ENCODE measurements around the gene CAT. TPM values are rescaled to one million over a fixed set of nuclear protein-coding genes. Genes with fewer than 3 reads are reported as not detected.

The CAT gene
- total and polyA plus RNA-seq, 8 donors = 24.9 to 122 (median 74.7) TPM

DNA sequence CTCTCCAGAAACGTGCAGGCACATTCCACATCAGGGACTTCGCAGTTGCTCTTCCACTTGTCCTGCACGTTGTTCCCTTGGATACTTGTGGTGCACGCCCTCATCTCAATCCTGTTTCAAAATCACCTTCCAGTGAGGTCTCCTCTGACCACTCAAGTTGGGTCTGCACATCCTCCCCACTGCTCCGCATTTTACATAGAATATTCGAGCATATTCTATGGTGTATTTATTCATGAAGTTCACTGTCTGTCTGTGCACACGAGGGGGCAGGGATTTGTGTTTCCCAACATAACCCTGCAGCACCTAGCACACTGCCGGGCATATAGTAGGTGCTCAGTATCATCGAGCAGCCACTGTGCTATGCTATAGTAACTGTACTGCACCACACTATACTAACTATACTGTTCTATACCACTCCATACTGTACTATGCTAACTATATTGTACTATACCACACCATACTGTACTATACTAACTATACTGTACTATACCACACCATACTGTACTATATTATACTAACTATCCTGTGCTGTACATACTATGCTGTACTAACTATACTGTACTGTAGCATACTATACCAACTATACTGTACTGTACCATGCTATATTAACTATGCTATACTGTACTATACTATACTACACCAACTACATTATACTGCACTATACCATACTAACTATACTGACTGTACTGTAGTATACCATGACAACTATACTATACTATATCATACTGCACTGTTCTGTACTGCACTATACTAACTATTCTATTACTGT is 44.6 kb downstream of the CAT start:
- H3K27ac ChIP-seq = no peak overlapping the region
- H3K27me3 ChIP-seq = no peaks in the 10 kb centered on the region
- no peak for DNase-seq
- intact Hi-C loops (cut with DNase I; ENCODE audit: low total_unique reads) = loop anchor here (10.0 kb wide), 1 partner anchor 108 kb away; no protein-coding TSS in a partner anchor
- H3K4me3 ChIP-seq = no peak overlapping the region
- no peaks in the 10 kb centered on the region for H3K36me3 ChIP-seq
- TF ChIP-seq, protein P1, sequence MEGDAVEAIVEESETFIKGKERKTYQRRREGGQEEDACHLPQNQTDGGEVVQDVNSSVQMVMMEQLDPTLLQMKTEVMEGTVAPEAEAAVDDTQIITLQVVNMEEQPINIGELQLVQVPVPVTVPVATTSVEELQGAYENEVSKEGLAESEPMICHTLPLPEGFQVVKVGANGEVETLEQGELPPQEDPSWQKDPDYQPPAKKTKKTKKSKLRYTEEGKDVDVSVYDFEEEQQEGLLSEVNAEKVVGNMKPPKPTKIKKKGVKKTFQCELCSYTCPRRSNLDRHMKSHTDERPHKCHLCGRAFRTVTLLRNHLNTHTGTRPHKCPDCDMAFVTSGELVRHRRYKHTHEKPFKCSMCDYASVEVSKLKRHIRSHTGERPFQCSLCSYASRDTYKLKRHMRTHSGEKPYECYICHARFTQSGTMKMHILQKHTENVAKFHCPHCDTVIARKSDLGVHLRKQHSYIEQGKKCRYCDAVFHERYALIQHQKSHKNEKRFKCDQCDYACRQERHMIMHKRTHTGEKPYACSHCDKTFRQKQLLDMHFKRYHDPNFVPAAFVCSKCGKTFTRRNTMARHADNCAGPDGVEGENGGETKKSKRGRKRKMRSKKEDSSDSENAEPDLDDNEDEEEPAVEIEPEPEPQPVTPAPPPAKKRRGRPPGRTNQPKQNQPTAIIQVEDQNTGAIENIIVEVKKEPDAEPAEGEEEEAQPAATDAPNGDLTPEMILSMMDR (IDR thresholded peaks at IDR 0.05) = no peak
- TF ChIP-seq EP300 (IDR thresholded peaks at IDR 0.05) (no peak), POLR2A (IDR thresholded peaks at IDR 0.05) (no peak), POLR2AphosphoS5 (IDR thresholded peaks at IDR 0.05) (no peak)
- H3K9me3 ChIP-seq = no peaks in the 10 kb centered on the region
- no peaks in the 10 kb centered on the region for H3K4me1 ChIP-seq
- 82 to 93% (median 86%) methylated on average over 9 of the region's 9 CpGs for WGBS, 5 donors

DNA sequence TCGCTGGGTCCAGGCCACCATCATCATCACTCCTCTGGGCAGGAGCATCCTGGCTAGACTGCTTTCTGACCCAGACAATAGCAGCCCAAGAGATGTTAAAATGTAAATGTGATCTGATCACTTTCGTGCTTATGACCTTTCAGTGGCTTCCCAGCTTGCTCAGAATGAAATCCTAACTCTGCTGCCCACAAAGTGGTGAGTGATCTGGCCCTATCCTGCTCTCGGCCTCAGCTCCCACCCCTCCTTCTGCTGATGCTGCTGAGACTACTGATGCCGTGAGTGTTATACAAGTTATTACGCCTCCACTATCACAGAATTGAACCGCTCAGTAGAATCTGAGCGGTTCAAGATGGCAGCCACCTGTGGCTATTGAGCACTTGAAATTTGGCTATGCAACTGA is 48.7 kb downstream of the CAT start:
- no peak overlapping the region for H3K4me3 ChIP-seq
- H3K36me3 ChIP-seq = no peaks in the 10 kb centered on the region
- no peak for DNase-seq
- no peaks in the 10 kb centered on the region for H3K27me3 ChIP-seq
- H3K27ac ChIP-seq = no peak overlapping the region
- TF ChIP-seq POLR2A (IDR thresholded peaks at IDR 0.05) = no peak
- TF ChIP-seq, protein P1 (IDR thresholded peaks at IDR 0.05) = no peak
- TF ChIP-seq EP300 (IDR thresholded peaks at IDR 0.05) = no peak
- TF ChIP-seq POLR2AphosphoS5 (IDR thresholded peaks at IDR 0.05) = no peak
- no peaks in the 10 kb centered on the region for H3K9me3 ChIP-seq
- 78 to 90% (median 84%) methylated on average over 7 of the region's 7 CpGs for WGBS, 5 donors
- intact Hi-C loops (cut with DNase I; ENCODE audit: low total_unique reads) = loop anchor here (10.0 kb wide), 1 partner anchor 113 kb away; no protein-coding TSS in a partner anchor
- H3K4me1 ChIP-seq = no peaks in the 10 kb centered on the region

DNA sequence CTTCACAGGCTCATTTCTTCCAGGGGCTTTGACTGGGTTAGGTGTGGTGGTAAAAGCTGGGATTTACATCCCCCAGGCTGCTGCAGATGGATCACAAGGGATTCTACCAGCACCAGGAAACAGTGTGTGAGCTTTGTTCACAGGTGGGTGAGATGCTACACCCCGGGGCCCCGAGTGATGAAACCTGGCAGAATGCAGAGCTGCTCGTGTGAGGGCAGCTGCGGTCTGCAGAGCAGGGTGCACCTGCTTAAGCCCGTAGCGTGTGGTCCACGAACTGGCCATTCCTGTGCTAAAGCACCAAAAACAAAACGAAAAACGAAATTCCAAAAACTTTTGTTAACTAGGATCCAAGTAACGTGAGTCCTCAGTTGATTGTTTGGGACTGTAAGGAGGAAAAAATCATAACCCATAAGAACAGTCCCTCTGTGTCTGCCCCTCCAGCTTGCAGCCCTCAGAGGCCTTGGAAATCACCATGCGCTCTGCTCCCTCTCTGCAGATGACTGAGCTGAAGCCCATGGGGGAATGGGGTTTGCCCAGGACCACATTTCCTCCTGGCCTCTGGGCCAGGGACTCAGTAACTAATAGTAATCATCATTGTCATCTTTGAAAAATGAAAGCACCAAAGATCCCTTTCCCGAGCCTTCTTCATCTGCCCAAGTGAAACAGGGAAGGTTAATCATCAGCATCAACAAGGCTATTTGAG is 50.3 kb downstream of the CAT start:
- Histone ChIP-seq H3K4me1 (no peaks in the 10 kb centered on the region), H3K9me3 (no peaks in the 10 kb centered on the region), H3K27me3 (no peaks in the 10 kb centered on the region), H3K27ac (no peak overlapping the region), H3K36me3 (no peaks in the 10 kb centered on the region), H3K4me3 (no peak overlapping the region)
- TF ChIP-seq POLR2A (IDR thresholded peaks at IDR 0.05) = no peak
- no peak for TF ChIP-seq POLR2AphosphoS5 (IDR thresholded peaks at IDR 0.05)
- TF ChIP-seq, protein P1 (IDR thresholded peaks at IDR 0.05) = no peak
- TF ChIP-seq EP300 (IDR thresholded peaks at IDR 0.05) = no peak
- WGBS, 5 donors = 86 to 91% (median 90%) methylated on average over 12 of the region's 12 CpGs
- DNase-seq = no peak
- intact Hi-C loops (cut with DNase I; ENCODE audit: low total_unique reads) = loop anchor here (10.0 kb wide), 1 partner anchor 114 kb away; no protein-coding TSS in a partner anchor

DNA sequence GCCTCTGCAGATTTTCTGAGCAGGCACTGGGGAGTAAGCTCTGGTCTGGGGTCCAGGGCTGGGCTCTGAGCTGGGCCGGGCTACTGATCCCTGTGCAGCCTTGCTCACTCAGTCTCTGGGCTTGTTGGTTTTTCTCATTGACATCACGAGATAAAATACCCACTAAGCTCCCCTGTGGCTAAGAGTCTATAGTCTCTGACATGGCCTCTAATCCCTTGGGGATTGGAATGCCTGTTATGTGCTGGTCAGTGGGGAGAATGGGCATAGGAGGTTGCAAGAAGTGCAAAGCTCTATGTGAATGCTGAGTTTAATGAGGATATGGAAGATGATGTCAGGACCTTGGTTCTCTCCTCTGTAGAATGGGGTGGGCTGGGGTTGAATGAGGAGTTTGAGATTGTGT is 51.6 kb downstream of the CAT start:
- 51 to 82% (median 78%) methylated on average over 2 of the region's 2 CpGs for WGBS, 5 donors
- Histone ChIP-seq H3K4me3 (no peak overlapping the region), H3K27ac (no peak overlapping the region), H3K27me3 (no peaks in the 10 kb centered on the region), H3K4me1 (no peaks in the 10 kb centered on the region), H3K9me3 (no peaks in the 10 kb centered on the region), H3K36me3 (no peaks in the 10 kb centered on the region)
- no peak for TF ChIP-seq POLR2AphosphoS5 (IDR thresholded peaks at IDR 0.05)
- TF ChIP-seq EP300 (IDR thresholded peaks at IDR 0.05) = no peak
- no peak for TF ChIP-seq POLR2A (IDR thresholded peaks at IDR 0.05)
- TF ChIP-seq, protein P1 (IDR thresholded peaks at IDR 0.05) = no peak
- intact Hi-C loops (cut with DNase I; ENCODE audit: low total_unique reads) = no loop called here
- no peak for DNase-seq
